K562 (cell line): ENCODE results near the gene TRMU. TPM values are rescaled to one million over a fixed set of nuclear protein-coding genes. Genes with fewer than 3 reads are reported as not detected.

Experiments used
- ATAC-seq: fragments of 200-7000 bp; cut with Tn5 transposase; 3 replicates; pipeline ENCODE4 v1.9.1; 2020; ENCODE audit warnings: moderate library complexity
- BruUV-seq: library from RNA; stranded (reverse); fragments of 400-500 nt; replicated peaks from 2 replicates; lab custom pipeline; 2021; lab: Mats Ljungman, UMichigan
- CTCF ChIA-PET: fragments of 300-600 bp; formaldehyde crosslinking; extraction: SDS; loops from one replicate; lab custom pipeline; 2021; ENCODE audit warnings: low intra/inter-chr PET ratio; lab: Yijun Ruan, JAX
- POLR2A ChIA-PET: fragments of 300-600, 350-650 bp; sonication (Branson Sonifier 250); formaldehyde crosslinking; extraction: SDS; loops from one replicate; lab custom pipeline; 2021; ENCODE audit warnings: antibody characterized with exemption, inconsistent platforms; lab: Yijun Ruan, JAX
- DNase-seq, 4 experiments: peaks; one replicate each; pipeline versions ENCODE4 v3.0.0 to v3.0.0-alpha.2; 2011 to 2018; ENCODE audit warnings: low spot score in 3 of 4, mixed read lengths in 3 of 4; ENCODE audit errors: extremely low read depth in 1 of 4
- FAIRE-seq: peaks from 2 replicates; lab custom pipeline; 2011; peaks lifted over from hg19 to GRCh38; lab: Jason Lieb, UNC
- H2AFZ ChIP-seq: 2 replicates; pipeline ENCODE4 v1.6.0; 2011; ENCODE audit warnings: low read depth, low read length, control low read depth, inconsistent platforms
- H3K27ac ChIP-seq: fragments of 200-600 bp; 3 replicates; pipeline ENCODE4 v1.8.0; 2011; ENCODE audit warnings: low read depth, mild to moderate bottlenecking, control low read depth, inconsistent platforms, low read length, moderate library complexity, mixed read lengths; ENCODE audit errors: extremely low read depth
- H3K27me3 ChIP-seq, 2 experiments: fragments of 300-600 bp in 1 of 2; 2 replicates in 1 of 2; 3 replicates in 1 of 2; pipeline versions ENCODE4 v1.6.0 to v1.8.0; 2011; ENCODE audit warnings: inconsistent platforms in 2 of 2, low read length in 2 of 2, mild to moderate bottlenecking in 1 of 2, mixed read lengths in 1 of 2, moderate library complexity in 1 of 2; ENCODE audit not compliant: control insufficient read depth in 2 of 2, insufficient read depth in 2 of 2
- H3K36me3 ChIP-seq: fragments of 300-600 bp; 3 replicates; pipeline ENCODE4 v1.8.0; 2011; ENCODE audit warnings: mild to moderate bottlenecking, low read length, inconsistent platforms; ENCODE audit not compliant: control insufficient read depth, insufficient read depth
- H3K4me1 ChIP-seq, 2 experiments: fragments of 200-600 bp in 1 of 2; replicated peaks in 1 of 2; 2 replicates in 1 of 2; 3 replicates in 1 of 2; pipeline versions ENCODE4 v1.5.1 to v1.8.0; 2011; ENCODE audit warnings: inconsistent platforms in 2 of 2, low read length in 2 of 2, mild to moderate bottlenecking in 1 of 2, mixed read lengths in 1 of 2, moderate library complexity in 1 of 2; ENCODE audit not compliant: control insufficient read depth in 2 of 2, insufficient read depth in 2 of 2
- H3K4me2 ChIP-seq: 2 replicates; pipeline ENCODE4 v1.6.1; 2011; ENCODE audit warnings: low read length, control low read depth, inconsistent platforms, mixed read lengths; ENCODE audit not compliant: insufficient read depth
- H3K4me3 ChIP-seq: fragments of 200-600 bp; sonication (generic), shearing (Covaris generic); 2 replicates; pipeline ENCODE4 v1.5.1; 2016; ENCODE audit warnings: control low read depth, inconsistent platforms
- H3K79me2 ChIP-seq: fragments of 200-600 bp; 3 replicates; pipeline ENCODE4 v1.8.0; 2011; ENCODE audit warnings: low read length, inconsistent platforms; ENCODE audit not compliant: control insufficient read depth, insufficient read depth
- H3K9ac ChIP-seq, 2 experiments: 2 replicates each; pipeline versions ENCODE4 v1.6.0 to v1.6.1; 2011; ENCODE audit warnings: low read depth in 2 of 2, low read length in 2 of 2, control low read depth in 1 of 2, inconsistent platforms in 1 of 2, mild to moderate bottlenecking in 1 of 2, mixed read lengths in 1 of 2; ENCODE audit not compliant: insufficient read depth in 1 of 2
- H3K9me1 ChIP-seq: one replicate; pipeline ENCODE4 v1.6.0; 2011; ENCODE audit warnings: inconsistent platforms, mild to moderate bottlenecking, low read length, moderate library complexity; ENCODE audit not compliant: control insufficient read depth, insufficient read depth
- H3K9me3 ChIP-seq: replicated peaks from 2 replicates; pipeline ENCODE4 v1.5.1; 2011; ENCODE audit warnings: low read depth, low read length, inconsistent platforms; ENCODE audit not compliant: control insufficient read depth, insufficient read depth
- H4K20me1 ChIP-seq: replicated peaks from 2 replicates; pipeline ENCODE4 v1.6.1; 2011; ENCODE audit warnings: low read length, inconsistent platforms, mixed read lengths; ENCODE audit not compliant: control insufficient read depth, insufficient read depth
- GTF2A2 ChIP-seq: IDR thresholded peaks from 2 replicates; pipeline ENCODE4 v1.6.1; 2016; ENCODE audit warnings: mild to moderate bottlenecking, missing genetic modification characterization, missing compliant biosample characterization
- HOXB6 ChIP-seq: fragments of 250-450 bp; sonication (Bioruptor Pico); IDR thresholded peaks from 2 replicates; pipeline ENCODE4 v1.5.1; 2022; ENCODE audit warnings: mild to moderate bottlenecking, borderline replicate concordance
- KLF10 ChIP-seq: fragments of 250-450 bp; sonication (Bioruptor Pico); IDR thresholded peaks from 2 replicates; pipeline ENCODE4 v1.6.1; 2021; ENCODE audit warnings: matching md5 sums
- NFE2 ChIP-seq: IDR thresholded peaks from 2 replicates; pipeline ENCODE4 v1.6.1; 2014; ENCODE audit warnings: antibody characterized with exemption, low read depth
- POLR2G ChIP-seq: fragments of 200-400 bp; formaldehyde crosslinking; IDR thresholded peaks from 2 replicates; pipeline ENCODE4 v1.6.1; 2017; ENCODE audit warnings: low read depth, mild to moderate bottlenecking, antibody characterized with exemption, low read length, moderate library complexity
- ZNF280A ChIP-seq: fragments of 450-650 bp; IDR thresholded peaks from 2 replicates; pipeline ENCODE4 v1.6.1; 2018; ENCODE audit warnings: mild to moderate bottlenecking, low read depth; ENCODE audit not compliant: partially characterized antibody
- WGBS: fragments of 100-300 bp; shearing (Covaris generic); methylation state at CpG from one replicate; pipeline ENCODE4 v1.1.6; 2016; ENCODE audit warnings: low coverage, mixed read lengths; ENCODE audit not compliant: insufficient coverage; ENCODE audit errors: missing lambda C conversion rate; 5-methylcytosine and 5-hydroxymethylcytosine counted together
- in situ Hi-C: fragments of 300-500 bp; cut with MboI; formaldehyde crosslinking; loops from 4 replicates; pipeline ENCODE4 v1.15.0; 2018; ENCODE audit warnings: inconsistent platforms, mixed read lengths
- intact Hi-C: fragments of 100-400 bp; cut with micrococcal nuclease; formaldehyde crosslinking; loops from 2 replicates; pipeline ENCODE4 v1.14.2; 2022
- polyA plus RNA-seq, 8 experiments: library from polyadenylated mRNA; depleted of rRNA in 4 of 8; stranded (reverse) in 5 of 8; unstranded in 3 of 8; fragments of >200 nt; fragmentation: Nextera tagmentation in 2 of 8; fragmentation: Illumina TruSeq in 1 of 8; extraction: Ambion mirVana in 2 of 8; extraction: Trizol in 1 of 8; gene quantifications; 2 replicates each; pipeline versions ENCODE4 v1.2.1 to v1.2.3, GENCODE V29; 2011 to 2014; ENCODE audit warnings: inconsistent platforms in 1 of 8, missing spikeins in 1 of 8
- total RNA-seq, 7 experiments: library from RNA; depleted of rRNA in 6 of 7; stranded (reverse); fragments of >200 nt in 6 of 7; fragmentation: Illumina TruSeq in 2 of 7; extraction: Trizol in 2 of 7; gene quantifications; 2 replicates each; pipeline versions ENCODE4 v1.2.1 to v1.2.3, GENCODE V29; 2011 to 2021; ENCODE audit warnings: low replicate concordance in 1 of 7

Gene TRMU
- total and polyA plus RNA-seq, 9 of the 15 experiments (the other 6 are each of a cell fraction or from before 2014, with no cell fraction given): 2.3 to 49.9 (median 35.3) TPM

- H3K9ac ChIP-seq: no peak overlapping the region
Observed at GRCh38 chr22:46354176-46354992, 18.9 kb downstream of the TRMU start.

More at GRCh38 chr22:46354176-46354992, 18.9 kb downstream of the TRMU start:
- Histone ChIP-seq H3K9me1 (no peaks in the 10 kb centered on the region), H3K4me2 (no peak overlapping the region), H3K36me3 (peaks cover 63% of the 10 kb centered on the region; the same call in 2 of the 3 replicates), H4K20me1 (peaks cover 3% of the 10 kb centered on the region; the same call in 1 of the 2 replicates), H3K9me3 (no peaks in the 10 kb centered on the region), H3K4me1 (peaks cover 0 to 2% of the 10 kb centered on the region in 2 experiments; a peak in 2 of 5 replicates), H3K79me2 (no peaks in the 10 kb centered on the region), H3K27ac (no peak overlapping the region), H3K27me3 (no peaks in the 10 kb centered on the region), H2AFZ (no peak overlapping the region), H3K4me3 (no peak overlapping the region)
- WGBS: 90% methylated on average over 11 of the region's 21 CpGs
- in situ Hi-C loops (no loop called here), intact Hi-C loops (no loop called here)
- TF ChIP-seq HOXB6 (CRISPR knock-in tag) (no peak), NFE2 (no peak), GTF2A2 (tag) (no peak), KLF10 (CRISPR knock-in tag) (no peak), ZNF280A (no peak), POLR2G (0 out of 2 replicates have a peak, but pooled peaks have one; percentile 13)
- ChIA-PET POLR2A (no interaction called here), CTCF (interaction anchor here (0.5 to 1.2 kb wide), 2 partner anchors 188 to 190 kb away, joined by 3 to 4 read pairs; no protein-coding TSS in a partner anchor)
- FAIRE-seq (no peak), DNase-seq (no peak), ATAC-seq (no peak)
- BruUV-seq: no TSS peak
